Muscle layer of duodenum (tissue), 2 donors: ENCODE data around the gene CFAP221.

ENCODE experiments used
- H3K27ac ChIP-seq: one replicate; pipeline ENCODE4 v1.7.0; 2013; ENCODE audit warnings: mild to moderate bottlenecking, low read length
- H3K27me3 ChIP-seq: one replicate; pipeline ENCODE4 v1.7.0; 2013; ENCODE audit warnings: low read depth, mild to moderate bottlenecking, control low read depth, low read length
- H3K36me3 ChIP-seq, 2 donors: one replicate each; pipeline ENCODE4 v1.7.0; 2013; ENCODE audit warnings: low read length in 2 of 2, control low read depth in 1 of 2, mild to moderate bottlenecking in 1 of 2; ENCODE audit not compliant: insufficient read depth in 2 of 2, control insufficient read depth in 1 of 2
- H3K4me1 ChIP-seq, 2 donors: one replicate each; pipeline ENCODE4 v1.7.0; 2013; ENCODE audit warnings: low read length in 2 of 2, mild to moderate bottlenecking in 2 of 2, control low read depth in 1 of 2, moderate library complexity in 1 of 2; ENCODE audit not compliant: insufficient read depth in 2 of 2, control insufficient read depth in 1 of 2
- H3K4me3 ChIP-seq, 2 donors: one replicate each; pipeline ENCODE4 v1.7.0; 2013; ENCODE audit warnings: low read length in 2 of 2, low read depth in 1 of 2, mild to moderate bottlenecking in 1 of 2
- H3K9me3 ChIP-seq, 2 donors: one replicate each; pipeline ENCODE4 v1.7.0; 2013; ENCODE audit warnings: low read length in 2 of 2, control low read depth in 1 of 2, mild to moderate bottlenecking in 1 of 2; ENCODE audit not compliant: control insufficient read depth in 1 of 2
- donor health status: healthy.

CFAP221 gene

DNA sequence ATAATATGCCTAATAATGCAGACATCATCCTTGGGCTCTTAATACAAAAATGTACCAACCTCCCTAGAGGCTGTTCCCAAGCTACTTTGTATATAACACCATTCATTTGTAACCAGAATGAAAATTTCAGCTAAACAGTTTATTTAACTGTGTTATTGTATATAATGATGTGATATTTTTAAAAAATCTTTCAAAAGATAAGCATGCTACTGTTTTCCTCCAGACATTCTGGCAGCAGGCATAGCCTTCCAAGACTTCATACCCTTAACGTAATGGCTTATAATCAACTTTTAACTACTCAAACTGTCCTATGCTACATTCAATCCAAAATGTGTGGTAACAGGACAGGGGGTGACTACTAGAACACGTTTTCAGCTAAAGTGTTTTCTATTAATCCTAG is 21.2 kb downstream of the CFAP221 start:
- peaks cover 0 to under 1% of the 10 kb centered on the region in 2 donors for H3K4me1 ChIP-seq
- no peak overlapping the region for H3K27ac ChIP-seq

GRCh38 chr2:119567292-119567691 is 23.0 kb downstream of the CFAP221 start:
- H3K36me3 ChIP-seq, result no peaks in the 10 kb centered on the region
- no peaks in the 10 kb centered on the region for H3K27me3 ChIP-seq
- H3K9me3 ChIP-seq, result peaks cover 0 to 3% of the 10 kb centered on the region in 2 donors
- no peak overlapping the region for H3K4me3 ChIP-seq
- H3K27ac ChIP-seq, result no peak overlapping the region
- H3K4me1 ChIP-seq, result peaks cover 0 to 4% of the 10 kb centered on the region in 2 donors

More for the DNA sequence above, 21.2 kb downstream of the CFAP221 start:
- Histone ChIP-seq H3K36me3 (no peaks in the 10 kb centered on the region), H3K27me3 (no peaks in the 10 kb centered on the region), H3K4me3 (no peak overlapping the region), H3K9me3 (peaks cover 0 to 3% of the 10 kb centered on the region in 2 donors)

DNA sequence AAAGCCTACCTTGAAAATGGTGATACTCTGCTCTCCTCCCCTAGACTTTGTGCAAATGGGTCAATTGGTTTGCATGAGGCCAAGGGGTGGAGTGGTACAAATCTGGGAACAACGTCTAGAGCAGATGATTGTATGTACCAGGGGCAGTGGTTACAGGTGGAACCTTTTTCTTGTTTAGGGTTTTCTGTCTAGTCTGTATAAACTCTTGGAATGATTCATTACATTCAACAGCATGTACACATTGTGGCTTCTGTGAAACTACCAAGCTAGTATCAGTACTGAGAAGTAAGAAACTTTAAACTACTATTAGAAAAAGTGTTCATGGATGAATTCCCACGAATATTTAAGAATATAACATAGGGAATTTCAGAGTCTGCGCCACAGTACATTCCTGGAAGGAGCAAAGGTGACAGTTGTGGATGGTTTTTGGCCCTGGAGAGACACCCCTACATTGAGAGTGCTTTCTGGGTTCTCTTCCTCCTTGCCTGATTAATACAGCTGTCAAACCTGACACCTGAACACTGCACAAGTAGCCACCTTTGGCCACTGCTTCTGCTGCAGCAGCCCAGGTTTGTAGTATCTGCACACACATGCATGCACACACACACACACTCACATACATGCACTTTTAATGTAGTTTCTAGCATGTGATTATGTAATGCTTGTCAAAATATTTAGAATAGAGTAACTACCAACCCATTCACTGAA is 30.0 kb downstream of the CFAP221 start:
- Histone ChIP-seq H3K27me3 (no peaks in the 10 kb centered on the region), H3K4me3 (no peak overlapping the region), H3K27ac (no peak overlapping the region), H3K4me1 (peaks cover 6 to 10% of the 10 kb centered on the region in 2 donors), H3K36me3 (no peaks in the 10 kb centered on the region), H3K9me3 (no peaks in the 10 kb centered on the region)

GRCh38 chr2:119574864-119575263 is 30.6 kb downstream of the CFAP221 start:
- H3K27ac ChIP-seq, result no peak overlapping the region
- peaks cover 6 to 15% of the 10 kb centered on the region in 2 donors for H3K4me1 ChIP-seq
- H3K27me3 ChIP-seq, result no peaks in the 10 kb centered on the region
- no peaks in the 10 kb centered on the region for H3K36me3 ChIP-seq
- H3K9me3 ChIP-seq, result no peaks in the 10 kb centered on the region
- H3K4me3 ChIP-seq, result no peak overlapping the region

- Histone ChIP-seq H3K27me3 (no peaks in the 10 kb centered on the region), H3K4me3 (no peak overlapping the region), H3K4me1 (peaks cover 7 to 15% of the 10 kb centered on the region in 2 donors), H3K9me3 (no peaks in the 10 kb centered on the region), H3K27ac (no peak overlapping the region), H3K36me3 (no peaks in the 10 kb centered on the region)
Observed at GRCh38 chr2:119575439-119575838, 31.2 kb downstream of the CFAP221 start.

- Histone ChIP-seq H3K27me3 (no peaks in the 10 kb centered on the region), H3K27ac (no peak overlapping the region), H3K4me1 (peaks cover 5% of the 10 kb centered on the region in 2 donors), H3K36me3 (no peaks in the 10 kb centered on the region), H3K9me3 (no peaks in the 10 kb centered on the region), H3K4me3 (no peak overlapping the region)
Observed at GRCh38 chr2:119579424-119580295, 35.4 kb downstream of the CFAP221 start.

- Histone ChIP-seq H3K9me3 (no peaks in the 10 kb centered on the region), H3K27me3 (no peaks in the 10 kb centered on the region), H3K4me1 (peaks cover 5% of the 10 kb centered on the region in 2 donors), H3K4me3 (no peak overlapping the region), H3K27ac (no peak overlapping the region), H3K36me3 (no peaks in the 10 kb centered on the region)
Observed at GRCh38 chr2:119580550-119581072, 36.4 kb downstream of the CFAP221 start.

DNA sequence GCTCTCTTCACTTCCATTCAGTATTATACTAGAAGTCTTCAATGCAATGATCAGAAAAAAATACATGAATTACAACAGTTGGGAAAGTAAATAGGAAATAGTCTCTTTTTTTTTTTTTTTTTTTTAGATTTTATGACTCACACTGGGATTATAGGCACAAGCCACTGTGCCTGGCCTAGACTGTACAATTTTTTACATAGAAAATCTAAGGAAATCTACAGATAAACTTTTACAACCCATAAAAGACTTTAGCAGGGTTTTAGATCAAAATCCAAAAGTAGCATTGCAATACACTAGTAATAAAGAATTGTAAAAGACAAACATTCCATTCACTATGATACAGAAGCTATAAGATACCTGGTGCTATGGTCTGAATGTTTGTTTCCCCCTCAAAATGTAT is 39.0 kb downstream of the CFAP221 start:
- Histone ChIP-seq H3K27ac (no peak overlapping the region), H3K27me3 (no peaks in the 10 kb centered on the region), H3K4me3 (no peak overlapping the region), H3K9me3 (no peaks in the 10 kb centered on the region), H3K4me1 (peaks cover 5% of the 10 kb centered on the region in 2 donors), H3K36me3 (no peaks in the 10 kb centered on the region)

DNA sequence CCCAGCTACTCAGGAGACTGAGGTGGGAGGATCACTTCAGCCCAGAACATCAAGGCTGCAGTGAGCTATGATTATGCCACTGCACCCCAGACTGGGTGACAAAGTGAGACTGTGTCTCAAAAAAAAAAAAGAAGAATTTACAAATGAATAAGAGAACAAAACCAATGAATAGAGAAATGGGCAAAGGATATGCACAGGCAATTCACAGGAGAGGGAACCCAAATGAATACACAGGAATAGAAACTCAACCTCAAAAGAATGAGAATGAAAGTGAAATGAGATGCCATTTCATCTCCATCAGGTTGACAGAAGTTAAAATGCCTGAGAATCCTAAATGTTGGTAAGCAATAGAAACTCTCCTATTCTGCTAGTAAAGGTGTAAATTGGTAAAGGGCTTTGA is 40.2 kb downstream of the CFAP221 start:
- Histone ChIP-seq H3K4me3 (no peak overlapping the region), H3K4me1 (peaks cover 3 to 5% of the 10 kb centered on the region in 2 donors), H3K36me3 (no peaks in the 10 kb centered on the region), H3K27ac (no peak overlapping the region), H3K27me3 (no peaks in the 10 kb centered on the region), H3K9me3 (no peaks in the 10 kb centered on the region)

GRCh38 chr2:119586085-119586484 is 41.8 kb downstream of the CFAP221 start:
- H3K27ac ChIP-seq, result no peak overlapping the region
- H3K27me3 ChIP-seq, result no peaks in the 10 kb centered on the region
- H3K9me3 ChIP-seq, result no peaks in the 10 kb centered on the region
- no peak overlapping the region for H3K4me3 ChIP-seq
- no peaks in the 10 kb centered on the region for H3K36me3 ChIP-seq
- no peaks in the 10 kb centered on the region for H3K4me1 ChIP-seq

DNA sequence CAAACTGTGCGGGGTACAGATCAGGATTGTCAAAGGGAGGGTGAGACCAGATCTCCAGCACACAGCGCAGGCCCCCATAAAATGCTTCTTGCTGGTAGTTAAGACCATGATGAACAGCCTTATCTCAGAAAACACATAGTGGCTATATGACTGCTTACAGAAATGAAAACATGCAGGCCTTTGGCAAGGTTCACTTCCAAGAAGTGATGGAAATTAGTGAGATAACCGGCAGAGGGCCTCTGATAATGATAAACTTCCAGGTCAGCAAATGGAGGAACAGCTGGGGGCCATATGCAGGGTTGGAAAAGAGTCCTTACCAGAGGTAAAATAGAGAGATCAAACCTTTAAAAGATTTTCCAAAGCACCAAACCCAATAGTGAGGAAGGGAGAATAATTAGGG is 46.6 kb downstream of the CFAP221 start:
- H3K27ac ChIP-seq, result no peak overlapping the region
- H3K27me3 ChIP-seq, result no peaks in the 10 kb centered on the region
- no peak overlapping the region for H3K4me3 ChIP-seq
- H3K36me3 ChIP-seq, result no peaks in the 10 kb centered on the region
- no peaks in the 10 kb centered on the region for H3K4me1 ChIP-seq
- H3K9me3 ChIP-seq, result no peaks in the 10 kb centered on the region
